DND-41 (cell line): ENCODE measurements around the gene FOXD2.

Experiments
- ATAC-seq: fragments of 200-7000 bp; cut with Tn5 transposase; 3 replicates; pipeline ENCODE4 v1.9.1; 2021; ENCODE audit warnings: low read depth; ENCODE audit not compliant: insufficient read depth
- DNase-seq: peaks from one replicate; pipeline ENCODE4 v3.0.0-alpha.2; 2020
- H2AFZ ChIP-seq: 2 replicates; pipeline ENCODE4 v1.6.0; 2012; ENCODE audit warnings: low read depth, low read length
- H3K27ac ChIP-seq: 2 replicates; pipeline ENCODE4 v1.5.1; 2012; ENCODE audit warnings: low read length, inconsistent platforms
- H3K27me3 ChIP-seq: fragments of 200-600 bp; sonication (generic); 2 replicates; pipeline ENCODE4 v1.6.0; 2012; ENCODE audit warnings: low read length, mild to moderate bottlenecking, inconsistent platforms; ENCODE audit not compliant: insufficient read depth, poor library complexity
- H3K36me3 ChIP-seq: 2 replicates; pipeline ENCODE4 v1.5.1; 2012; ENCODE audit warnings: low read length, inconsistent platforms; ENCODE audit not compliant: insufficient read depth
- H3K4me1 ChIP-seq: 2 replicates; pipeline ENCODE4 v1.5.1; 2012; ENCODE audit warnings: mild to moderate bottlenecking, low read length; ENCODE audit not compliant: insufficient read depth
- H3K4me2 ChIP-seq: 2 replicates; pipeline ENCODE4 v1.6.0; 2012; ENCODE audit warnings: mild to moderate bottlenecking, moderate library complexity, low read length, inconsistent platforms; ENCODE audit not compliant: insufficient read depth
- H3K4me3 ChIP-seq, 2 experiments: fragments of 200-600 bp in 1 of 2; shearing (Covaris generic) in 1 of 2; 2 replicates each; pipeline ENCODE4 v1.5.1; 2012 to 2016; ENCODE audit warnings: inconsistent platforms in 2 of 2, low read length in 2 of 2, mild to moderate bottlenecking in 2 of 2, low read depth in 1 of 2, moderate library complexity in 1 of 2
- H3K79me2 ChIP-seq: 2 replicates; pipeline ENCODE4 v1.6.0; 2012; ENCODE audit warnings: low read length, inconsistent platforms; ENCODE audit not compliant: insufficient read depth
- H3K9ac ChIP-seq: 2 replicates; pipeline ENCODE4 v1.6.0; 2012; ENCODE audit warnings: low read depth, mild to moderate bottlenecking, inconsistent platforms, low read length, moderate library complexity
- H3K9me3 ChIP-seq: 2 replicates; pipeline ENCODE4 v1.5.1; 2012; ENCODE audit warnings: low read length, moderate library complexity, mild to moderate bottlenecking, inconsistent platforms; ENCODE audit not compliant: insufficient read depth, severe bottlenecking
- H4K20me1 ChIP-seq: 2 replicates; pipeline ENCODE4 v1.6.0; 2012; ENCODE audit warnings: low read length; ENCODE audit not compliant: insufficient read depth
- CTCF ChIP-seq: IDR thresholded peaks from 2 replicates; pipeline ENCODE4 v1.5.1; 2012; ENCODE audit warnings: borderline replicate concordance, low read length, moderate library complexity, mild to moderate bottlenecking; ENCODE audit not compliant: poor library complexity, severe bottlenecking; ENCODE audit errors: extremely low read depth
- EZH2 ChIP-seq: IDR thresholded peaks from 3 replicates; pipeline ENCODE4 v1.6.1; 2012; ENCODE audit warnings: borderline replicate concordance, low read depth, mild to moderate bottlenecking, moderate library complexity, low read length, inconsistent platforms; ENCODE audit not compliant: severe bottlenecking

FOXD2 gene

DNA sequence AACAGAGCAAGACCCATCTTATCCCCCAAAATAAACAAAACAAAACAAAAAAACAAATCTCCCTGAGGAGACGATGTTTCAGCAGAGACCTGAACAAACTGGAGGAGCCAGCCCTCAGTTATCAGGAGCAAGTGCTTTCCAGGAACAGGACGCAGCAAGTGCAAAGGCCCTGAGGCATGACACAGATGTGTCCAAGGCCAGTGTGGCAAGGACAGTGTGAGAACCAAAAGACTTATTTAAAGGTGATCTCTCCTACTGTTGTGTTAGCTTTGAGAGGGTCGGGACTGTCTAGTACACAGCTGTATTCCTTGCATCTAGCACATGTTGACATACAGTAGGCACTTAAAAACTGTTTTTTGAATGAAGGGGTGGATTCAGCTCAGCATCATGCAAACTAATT is 48.0 kb downstream of the FOXD2 start:
- TF ChIP-seq CTCF = no peak
- no peak for TF ChIP-seq EZH2
- Histone ChIP-seq H3K4me3 (no peak overlapping the region), H3K4me2 (no peak overlapping the region), H3K27me3 (peaks cover 14% of the 10 kb centered on the region), H3K4me1 (no peaks in the 10 kb centered on the region), H3K9ac (no peak overlapping the region), H3K36me3 (no peaks in the 10 kb centered on the region), H4K20me1 (no peaks in the 10 kb centered on the region; the same call in 1 of the 2 replicates), H3K27ac (no peak overlapping the region), H3K79me2 (no peaks in the 10 kb centered on the region), H2AFZ (no peak overlapping the region), H3K9me3 (no peaks in the 10 kb centered on the region)
- DNase-seq (no peak), ATAC-seq (no peak)

DNA sequence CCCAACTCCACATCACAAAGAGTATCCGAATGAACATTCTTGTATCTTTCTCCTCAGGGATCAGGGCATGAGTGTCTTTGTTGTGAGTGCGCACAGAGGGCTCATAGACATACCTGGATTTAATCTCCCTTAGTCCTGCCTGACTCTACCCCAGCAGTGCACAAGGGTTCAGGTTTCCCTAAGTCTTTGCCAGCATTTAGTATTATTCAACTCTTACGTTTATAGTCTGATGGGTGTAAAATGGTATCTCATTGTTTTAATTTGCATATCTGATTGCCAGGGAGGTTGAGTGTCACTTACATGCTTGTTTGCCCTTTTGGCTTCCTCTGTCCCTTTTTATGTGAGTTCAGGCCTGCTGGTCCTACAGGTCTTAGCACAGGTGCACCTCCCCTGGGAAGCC is 49.5 kb downstream of the FOXD2 start:
- Histone ChIP-seq H3K27me3 (peaks cover 22% of the 10 kb centered on the region), H3K79me2 (no peaks in the 10 kb centered on the region), H3K36me3 (no peaks in the 10 kb centered on the region), H3K27ac (no peak overlapping the region), H4K20me1 (no peaks in the 10 kb centered on the region; the same call in 1 of the 2 replicates), H3K9ac (no peak overlapping the region), H3K9me3 (no peaks in the 10 kb centered on the region), H3K4me1 (no peaks in the 10 kb centered on the region), H3K4me2 (no peak overlapping the region), H2AFZ (no peak overlapping the region), H3K4me3 (no peak overlapping the region)
- TF ChIP-seq EZH2 = no peak
- no peak for TF ChIP-seq CTCF
- no peak for DNase-seq
- ATAC-seq = no peak

- peaks cover 18% of the 10 kb centered on the region for H3K27me3 ChIP-seq
- H3K27ac ChIP-seq = no peak overlapping the region
- TF ChIP-seq EZH2 (no peak), CTCF (no peak)
- ATAC-seq (no peak), DNase-seq (no peak)
- H3K9me3 ChIP-seq = no peaks in the 10 kb centered on the region
- H3K4me2 ChIP-seq = no peak overlapping the region
- H3K79me2 ChIP-seq = no peaks in the 10 kb centered on the region
- H2AFZ ChIP-seq = no peak overlapping the region
- H3K36me3 ChIP-seq = no peaks in the 10 kb centered on the region
- H3K4me3 ChIP-seq = no peak overlapping the region
- no peak overlapping the region for H3K9ac ChIP-seq
- H3K4me1 ChIP-seq = no peaks in the 10 kb centered on the region
- H4K20me1 ChIP-seq = no peaks in the 10 kb centered on the region; the same call in 1 of the 2 replicates
These were observed 50.1 kb downstream of the FOXD2 start for GRCh38 chr1:47487850-47488450.
